HK-2 (cell line): ENCODE measurements around the gene EP400.

Source experiments
- DNase-seq: peaks from one replicate; pipeline ENCODE4 v3.0.0-alpha.2; 2018; ENCODE audit not compliant: unreplicated experiment

The EP400 gene

GRCh38 chr12:132020292-132020691 lies 70.5 kb downstream of the EP400 start:
- no peak for DNase-seq

GRCh38 chr12:132021031-132021871 lies 71.5 kb downstream of the EP400 start:
- no peak for DNase-seq

- DNase-seq = no peak
Observed at GRCh38 chr12:132021965-132022364, 72.2 kb downstream of the EP400 start.

- DNase-seq = no peak
Observed at GRCh38 chr12:132023658-132024057, 73.9 kb downstream of the EP400 start.

GRCh38 chr12:132024758-132025157 lies 75.0 kb downstream of the EP400 start:
- DNase-seq = no peak

- DNase-seq = no peak
Observed at GRCh38 chr12:132025526-132025925, 75.8 kb downstream of the EP400 start.

- no peak for DNase-seq
Observed at GRCh38 chr12:132026061-132026795, 76.5 kb downstream of the EP400 start.

- no peak for DNase-seq
Observed at GRCh38 chr12:132026796-132027500, 77.2 kb downstream of the EP400 start.

- DNase-seq = no peak
Observed at GRCh38 chr12:132027636-132028035, 77.9 kb downstream of the EP400 start.

GRCh38 chr12:132028111-132028510 lies 78.4 kb downstream of the EP400 start:
- DNase-seq = no peak

GRCh38 chr12:132029503-132030300 lies 80.0 kb downstream of the EP400 start:
- DNase-seq = no peak

GRCh38 chr12:132030367-132031038 lies 80.8 kb downstream of the EP400 start:
- DNase-seq = no peak

GRCh38 chr12:132033627-132034026 lies 83.9 kb downstream of the EP400 start:
- no peak for DNase-seq

GRCh38 chr12:132036063-132036683 lies 86.4 kb downstream of the EP400 start:
- DNase-seq = no peak

GRCh38 chr12:132040906-132041606 lies 91.3 kb downstream of the EP400 start:
- no peak for DNase-seq

- no peak for DNase-seq
Observed at GRCh38 chr12:132043216-132043615, 93.5 kb downstream of the EP400 start.

GRCh38 chr12:132043770-132044467 lies 94.2 kb downstream of the EP400 start:
- DNase-seq = no peak

- no peak for DNase-seq
Observed at GRCh38 chr12:132044661-132045412, 95.1 kb downstream of the EP400 start.

GRCh38 chr12:132045751-132046150 lies 96.0 kb downstream of the EP400 start:
- DNase-seq = no peak
